ES-I3 (cell line): ENCODE data around the gene BLVRA.

Experiments used
- H3K36me3 ChIP-seq: 2 replicates; pipeline ENCODE4 v1.6.1; 2013; ENCODE audit warnings: mild to moderate bottlenecking, low read length, control low read depth, moderate library complexity; ENCODE audit not compliant: insufficient read depth
- H3K4me1 ChIP-seq: 2 replicates; pipeline ENCODE4 v1.6.1; 2013; ENCODE audit warnings: mild to moderate bottlenecking, control low read depth, low read length; ENCODE audit not compliant: insufficient read depth
- H3K9ac ChIP-seq: 2 replicates; pipeline ENCODE4 v1.6.1; 2013; ENCODE audit warnings: low read depth, mild to moderate bottlenecking, low read length, moderate library complexity
- H3K9me3 ChIP-seq: 2 replicates; pipeline ENCODE4 v1.6.1; 2013; ENCODE audit warnings: mild to moderate bottlenecking, low read length, moderate library complexity; ENCODE audit not compliant: control insufficient read depth, insufficient read depth

The BLVRA gene

DNA sequence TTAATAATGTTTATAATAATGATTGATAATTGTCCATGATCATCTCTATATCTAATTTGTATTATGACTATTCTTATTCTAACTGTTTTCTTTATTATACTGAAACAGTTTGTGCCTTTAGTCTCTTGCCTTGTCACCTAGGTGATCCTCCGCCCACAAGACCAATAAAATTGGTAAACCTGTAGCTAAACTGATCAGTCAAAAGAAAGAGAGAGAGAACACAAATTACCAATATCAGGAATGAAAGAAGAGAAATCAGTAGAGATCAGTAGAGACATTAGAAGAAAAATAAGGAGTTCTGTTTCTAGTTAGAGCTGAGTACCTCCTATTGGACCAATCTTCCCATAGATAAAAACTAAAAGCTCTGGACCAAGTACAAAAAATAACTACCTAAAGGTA lies 23.1 kb upstream of the BLVRA start:
- Histone ChIP-seq H3K9ac (no peak overlapping the region), H3K36me3 (no peaks in the 10 kb centered on the region), H3K9me3 (no peaks in the 10 kb centered on the region), H3K4me1 (no peaks in the 10 kb centered on the region)

DNA sequence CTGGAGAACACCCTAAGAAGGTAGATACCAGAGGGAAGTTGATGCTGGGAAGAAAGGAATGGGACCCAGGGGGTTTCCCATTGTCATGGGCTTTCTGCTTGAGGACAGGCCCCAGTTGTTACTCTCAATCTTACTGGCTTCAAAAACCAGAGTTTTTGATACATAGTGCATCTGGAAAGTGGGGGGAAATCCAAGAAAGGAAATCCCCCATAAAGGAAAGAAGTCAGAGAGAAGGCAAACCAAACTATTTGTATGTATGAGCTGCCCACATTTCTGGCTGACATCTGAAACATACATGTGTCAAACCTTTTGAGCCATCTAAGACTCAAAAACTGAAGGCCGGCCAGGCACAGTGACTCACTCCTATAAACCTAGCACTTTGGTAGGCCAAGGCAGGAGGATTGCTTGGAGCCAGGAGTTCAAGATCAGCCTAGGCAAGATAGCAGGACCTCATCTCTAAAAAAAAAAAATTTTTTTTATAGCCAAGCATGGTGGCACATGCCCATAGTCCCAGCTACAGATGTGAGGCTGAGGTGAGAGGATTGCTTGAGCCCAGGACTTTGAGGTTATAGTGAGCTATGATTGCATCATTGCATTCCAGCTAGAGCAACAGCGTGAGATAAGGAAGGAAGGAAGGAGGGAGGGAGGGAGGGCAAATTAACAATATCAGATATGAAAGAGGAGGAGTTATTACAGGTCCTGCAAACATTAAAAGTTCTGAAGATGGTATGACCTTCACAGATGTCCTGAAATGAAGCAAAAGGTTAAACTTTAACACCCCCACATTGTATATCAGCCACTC lies 22.5 kb upstream of the BLVRA start:
- no peak overlapping the region for H3K9ac ChIP-seq
- H3K9me3 ChIP-seq = no peaks in the 10 kb centered on the region
- H3K36me3 ChIP-seq = no peaks in the 10 kb centered on the region
- no peaks in the 10 kb centered on the region for H3K4me1 ChIP-seq

DNA sequence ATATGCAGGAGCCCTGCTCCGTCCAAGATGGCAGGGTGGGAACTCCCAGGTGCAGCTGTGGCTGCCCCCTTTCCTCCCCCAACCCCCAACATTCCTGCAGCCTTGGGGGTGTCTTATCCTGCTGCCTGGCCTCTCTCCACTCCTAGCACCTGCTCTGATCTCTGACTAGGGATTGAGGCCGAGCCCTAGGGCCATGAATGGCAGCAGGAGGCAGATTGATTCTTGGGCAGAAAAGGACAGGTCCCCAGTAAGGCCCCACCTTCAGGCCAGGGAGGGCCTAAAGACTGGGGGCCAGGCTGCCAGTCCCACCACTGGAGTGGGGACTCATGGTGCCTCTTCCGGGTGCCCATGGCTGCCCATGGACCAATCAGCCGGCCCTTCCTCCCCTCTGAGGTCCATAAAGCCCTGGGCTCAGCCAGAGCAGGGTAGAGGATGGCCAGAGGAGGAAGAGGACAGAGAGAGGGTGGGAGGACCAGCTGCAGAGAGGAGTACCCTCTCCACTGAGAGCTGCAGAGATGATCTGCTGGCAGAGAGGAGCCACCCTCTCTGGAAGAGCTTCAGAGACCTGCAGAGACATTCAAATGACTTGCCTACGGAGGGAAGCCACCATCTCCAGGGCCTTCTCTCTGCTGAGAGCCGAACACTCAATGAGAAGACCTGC lies 20.9 kb upstream of the BLVRA start:
- Histone ChIP-seq H3K9ac (no peak overlapping the region), H3K4me1 (no peaks in the 10 kb centered on the region), H3K9me3 (no peaks in the 10 kb centered on the region), H3K36me3 (no peaks in the 10 kb centered on the region)

DNA sequence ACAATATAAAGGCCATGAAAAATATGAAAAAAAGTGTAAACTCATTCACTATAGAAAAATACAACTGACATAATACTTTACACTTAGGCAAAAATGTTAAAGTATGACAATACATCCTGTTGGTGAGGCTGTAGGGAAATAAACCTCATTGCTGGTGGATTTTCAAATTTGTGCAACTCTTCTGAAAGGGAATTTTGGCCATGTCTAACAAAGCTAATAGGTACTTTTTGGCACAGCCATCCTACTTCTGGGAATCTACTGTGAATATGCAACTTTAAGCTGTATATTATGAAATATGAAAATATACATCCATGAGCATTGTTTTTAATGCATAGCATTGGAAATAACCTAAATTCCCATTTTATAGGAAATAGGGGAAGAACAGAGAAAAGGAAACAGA lies 15.8 kb upstream of the BLVRA start:
- Histone ChIP-seq H3K9me3 (no peaks in the 10 kb centered on the region), H3K4me1 (no peaks in the 10 kb centered on the region), H3K36me3 (no peaks in the 10 kb centered on the region), H3K9ac (no peak overlapping the region)

DNA sequence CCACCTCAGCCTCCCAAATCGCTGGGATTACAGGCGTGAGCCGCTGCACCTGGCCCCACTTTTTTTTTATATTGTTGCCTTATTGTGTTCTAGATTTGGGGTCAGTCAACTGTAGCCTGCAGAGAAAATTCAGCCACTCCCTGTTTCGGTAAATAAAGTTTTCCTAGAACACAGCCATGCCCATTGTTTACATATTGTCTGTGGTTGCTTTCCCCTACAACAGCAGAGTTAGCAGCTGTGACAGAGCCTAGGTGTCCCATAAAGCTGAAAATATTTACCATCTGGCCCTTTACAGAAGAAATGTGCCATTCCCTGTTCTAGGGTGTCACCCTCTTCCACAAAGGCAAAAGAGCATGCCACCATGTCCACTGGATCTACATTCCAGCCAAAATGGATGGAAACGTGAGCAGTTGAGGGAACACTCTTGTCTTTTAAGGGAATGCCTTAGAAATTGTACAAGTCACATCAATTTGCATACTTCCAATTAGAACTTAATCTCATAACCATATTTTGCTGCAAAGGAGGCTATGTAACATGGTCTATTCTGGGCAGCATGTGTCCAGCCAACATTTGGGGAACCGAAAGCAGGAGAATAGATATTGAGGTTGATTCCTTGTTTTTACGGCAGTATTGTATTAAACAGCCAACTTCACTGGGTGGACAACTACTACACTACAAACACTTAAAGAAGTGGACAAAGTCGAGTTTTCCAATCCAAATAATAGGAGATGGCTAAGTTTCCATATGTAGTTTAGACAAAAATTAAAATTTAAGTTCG lies 11.0 kb upstream of the BLVRA start:
- no peak overlapping the region for H3K9ac ChIP-seq
- H3K4me1 ChIP-seq = no peaks in the 10 kb centered on the region
- H3K9me3 ChIP-seq = no peaks in the 10 kb centered on the region
- no peaks in the 10 kb centered on the region for H3K36me3 ChIP-seq

DNA sequence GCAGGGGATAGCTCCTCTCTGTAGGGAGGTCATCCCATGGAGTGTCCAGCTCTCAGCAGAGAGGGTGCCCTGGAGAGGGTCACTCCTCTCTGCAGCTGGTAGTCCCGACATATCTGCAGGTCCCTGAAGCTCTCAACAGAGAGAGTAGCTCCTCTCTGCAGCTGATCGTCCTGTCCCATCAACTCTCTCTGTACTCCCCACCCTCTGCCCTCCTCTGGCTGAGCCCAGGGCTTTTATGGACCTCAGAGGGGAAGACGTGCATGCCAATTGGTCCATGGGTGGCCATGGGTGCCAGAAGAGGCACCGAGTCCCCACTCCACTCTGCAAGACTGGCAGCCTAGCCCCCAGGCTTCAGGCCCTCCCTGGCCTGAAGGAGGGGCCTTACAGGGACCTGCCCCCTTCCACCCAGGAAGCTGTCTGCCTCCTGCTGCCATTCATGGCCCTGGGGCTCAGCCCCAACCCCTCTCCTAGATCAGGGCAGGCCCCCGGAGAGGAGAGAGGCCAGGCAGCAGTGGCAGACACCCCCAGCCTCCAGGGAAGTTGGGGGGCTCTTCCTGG lies 9.0 kb upstream of the BLVRA start:
- no peaks in the 10 kb centered on the region for H3K4me1 ChIP-seq
- H3K9ac ChIP-seq = no peak overlapping the region
- no peaks in the 10 kb centered on the region for H3K9me3 ChIP-seq
- no peaks in the 10 kb centered on the region for H3K36me3 ChIP-seq

DNA sequence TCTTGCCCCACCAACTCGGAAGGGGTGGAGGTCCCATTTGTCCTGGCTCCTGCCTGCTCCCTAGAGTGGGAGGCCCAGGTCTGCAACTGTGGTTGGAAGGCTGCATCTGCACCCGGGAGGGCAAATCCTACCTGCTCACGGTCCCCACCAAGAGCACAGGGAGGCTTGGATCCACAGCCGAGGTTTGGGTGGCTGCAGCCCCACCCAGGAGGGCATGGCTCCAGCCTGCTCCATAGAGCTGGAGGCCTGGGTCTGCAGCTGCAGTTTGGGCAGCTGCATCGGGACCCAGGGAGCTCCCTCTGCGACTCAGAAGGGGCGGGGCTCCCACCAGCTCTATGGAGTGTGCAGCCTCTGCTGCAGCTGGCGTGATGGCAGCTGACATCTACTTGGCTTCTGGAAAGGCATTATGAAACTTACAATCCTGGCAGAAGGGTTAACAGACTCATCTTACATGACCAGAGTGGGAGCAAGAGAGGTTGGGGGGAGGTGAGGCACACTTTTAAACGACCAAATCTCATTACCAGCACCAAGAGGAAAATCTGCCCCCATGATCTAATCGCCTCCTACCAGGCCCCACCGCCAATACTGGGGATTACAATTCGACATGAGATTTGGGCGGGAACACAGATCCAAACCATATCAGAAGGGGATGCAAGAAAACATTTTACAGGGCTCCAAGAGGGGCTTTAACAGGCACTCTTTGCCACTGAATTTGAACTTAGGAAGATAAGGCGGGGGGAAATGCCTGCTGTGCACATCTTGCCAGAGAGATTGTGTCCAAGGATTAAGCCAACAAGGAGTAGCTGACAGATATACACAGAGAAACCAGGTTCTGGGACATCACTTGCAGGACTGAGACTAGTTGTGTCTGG lies 8.2 kb upstream of the BLVRA start:
- Histone ChIP-seq H3K4me1 (no peaks in the 10 kb centered on the region), H3K9me3 (no peaks in the 10 kb centered on the region), H3K36me3 (no peaks in the 10 kb centered on the region), H3K9ac (no peak overlapping the region)

DNA sequence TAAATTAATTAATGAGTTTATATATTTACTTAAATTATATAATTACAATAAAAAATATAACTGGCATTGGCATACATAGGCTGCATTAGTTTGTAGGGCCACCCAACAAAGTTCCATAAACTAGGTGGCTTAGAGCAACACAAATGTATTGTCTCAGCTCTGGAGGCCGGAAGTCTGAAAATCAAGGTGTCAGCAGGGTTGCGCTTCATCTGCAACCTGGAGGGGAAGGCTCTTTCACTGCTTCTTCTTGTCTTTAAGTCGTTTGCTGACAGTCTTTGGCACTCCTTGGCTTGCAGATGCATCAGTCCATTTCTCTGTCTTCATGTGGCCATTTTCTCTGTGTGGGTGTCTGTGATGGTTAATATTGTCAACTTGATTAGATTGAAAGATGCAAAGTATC lies 6.1 kb upstream of the BLVRA start:
- peaks cover 4% of the 10 kb centered on the region; the same call in 1 of the 2 replicates for H3K4me1 ChIP-seq
- no peaks in the 10 kb centered on the region for H3K9me3 ChIP-seq
- H3K36me3 ChIP-seq = no peaks in the 10 kb centered on the region
- H3K9ac ChIP-seq = no peak overlapping the region

DNA sequence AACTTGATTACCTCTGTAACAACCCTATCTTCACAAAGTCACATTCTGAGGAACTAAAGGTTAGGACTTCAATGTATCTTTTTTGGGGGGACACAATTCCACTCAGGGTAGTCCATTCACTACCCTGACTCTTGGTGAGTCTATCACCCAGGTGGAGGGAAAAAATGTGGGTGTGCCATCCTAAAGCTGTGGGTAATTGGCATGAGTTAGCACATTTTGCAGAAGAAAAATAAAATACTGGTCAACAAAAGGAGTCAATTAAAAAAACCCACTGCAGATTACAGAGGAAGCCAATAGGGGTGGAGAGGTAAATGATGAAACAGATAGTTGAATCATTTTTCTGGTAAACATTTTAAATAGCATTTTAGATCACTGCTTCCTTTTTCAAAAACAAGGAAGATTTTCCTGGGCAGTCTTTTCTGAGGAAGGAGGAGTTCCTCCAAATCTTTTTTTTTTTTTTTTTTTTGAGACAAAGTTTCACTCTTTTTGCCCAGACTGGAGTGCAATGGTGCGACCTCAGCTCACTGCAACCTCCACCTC lies 5.1 kb upstream of the BLVRA start:
- no peak overlapping the region for H3K9ac ChIP-seq
- peaks cover 4% of the 10 kb centered on the region; the same call in 1 of the 2 replicates for H3K4me1 ChIP-seq
- H3K36me3 ChIP-seq = no peaks in the 10 kb centered on the region
- no peaks in the 10 kb centered on the region for H3K9me3 ChIP-seq

DNA sequence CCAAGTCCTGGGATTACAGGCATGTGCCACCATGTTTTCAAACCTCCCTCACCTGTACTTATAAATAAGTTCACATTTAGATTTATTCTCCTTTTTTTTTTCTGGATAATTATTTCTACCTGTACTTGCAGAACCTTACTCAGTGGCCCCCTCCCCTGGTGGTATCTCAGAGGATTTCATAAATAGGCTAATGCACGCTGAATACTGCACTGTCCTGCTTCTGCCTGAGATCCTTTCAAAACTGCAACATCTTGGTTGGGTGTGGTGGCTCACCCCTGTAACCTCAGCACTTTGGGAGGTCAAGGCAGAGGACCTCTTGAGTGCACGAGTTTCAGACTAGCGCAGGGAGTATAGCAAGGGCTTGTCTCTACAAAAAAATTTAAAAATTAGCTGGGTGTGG lies 4.6 kb upstream of the BLVRA start:
- Histone ChIP-seq H3K36me3 (no peaks in the 10 kb centered on the region), H3K9me3 (no peaks in the 10 kb centered on the region), H3K9ac (no peak overlapping the region), H3K4me1 (peaks cover 4% of the 10 kb centered on the region; the same call in 1 of the 2 replicates)

DNA sequence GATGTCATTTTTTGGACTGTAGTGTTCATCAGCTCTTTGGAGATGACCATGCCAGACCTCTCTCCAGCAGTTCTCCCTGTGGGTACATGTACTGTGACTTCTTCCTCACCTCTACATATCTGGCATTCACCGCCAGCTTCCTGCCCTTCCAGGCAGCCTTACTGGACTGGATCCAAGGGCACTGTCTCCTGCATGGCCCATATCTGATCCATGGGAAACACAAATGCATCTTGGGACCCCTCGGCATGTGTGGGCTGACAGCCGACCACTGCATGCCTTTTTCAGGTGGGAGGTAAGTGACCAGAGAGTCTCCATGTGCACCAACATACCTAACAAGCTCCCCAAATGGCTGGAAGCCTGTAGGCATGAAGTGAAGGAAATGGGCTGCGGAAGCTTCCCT lies 3.9 kb upstream of the BLVRA start:
- no peaks in the 10 kb centered on the region for H3K9me3 ChIP-seq
- peaks cover 4% of the 10 kb centered on the region; the same call in 1 of the 2 replicates for H3K4me1 ChIP-seq
- H3K36me3 ChIP-seq = no peaks in the 10 kb centered on the region
- H3K9ac ChIP-seq = no peak overlapping the region

DNA sequence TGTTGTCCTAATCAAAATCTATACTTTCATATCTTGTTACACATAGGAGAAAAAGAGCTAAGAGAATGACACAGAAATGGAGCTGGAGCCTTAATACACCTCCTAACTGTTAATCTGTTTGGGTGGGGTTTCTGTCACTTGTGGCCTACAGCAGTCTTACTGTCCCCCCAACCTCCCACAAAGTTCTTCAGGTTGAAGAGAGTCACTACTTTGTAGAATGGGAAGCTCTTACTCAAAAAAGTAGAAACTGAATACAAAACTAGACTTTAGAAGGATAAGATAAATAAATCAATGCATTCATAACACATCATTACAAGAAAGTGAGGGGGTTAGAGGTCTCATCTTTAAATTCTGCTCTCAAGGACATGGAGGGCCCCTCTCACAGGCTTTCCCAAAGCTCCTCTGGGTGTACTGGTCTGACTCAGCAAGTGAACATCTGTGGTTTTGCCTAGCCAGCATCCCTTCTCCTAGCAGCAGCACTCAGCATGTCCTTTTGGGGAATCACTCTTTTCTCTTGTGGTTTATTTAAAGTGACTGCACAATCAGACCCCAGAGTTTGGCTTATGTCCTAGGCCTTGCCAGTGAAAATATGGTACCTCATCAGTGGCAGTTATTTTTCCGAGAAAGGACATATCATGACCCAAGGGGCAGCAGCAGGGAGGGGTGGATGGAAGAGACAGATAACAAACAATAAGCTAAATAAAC lies 2.0 kb upstream of the BLVRA start:
- Histone ChIP-seq H3K9ac (no peak overlapping the region; the same call in 1 of the 2 replicates), H3K36me3 (no peaks in the 10 kb centered on the region), H3K4me1 (peaks cover 4% of the 10 kb centered on the region; the same call in 1 of the 2 replicates), H3K9me3 (no peaks in the 10 kb centered on the region)
